Vagina (tissue), 2 donors: ENCODE results near the gene FAM98B.

Source experiments
- POLR2AphosphoS5 ChIP-seq, 2 donors: sonication (generic); formaldehyde crosslinking; IDR thresholded peaks; one replicate each; pipeline ENCODE4 v1.9.0; 2017; ENCODE audit warnings: antibody characterized with exemption in 2 of 2, mild to moderate bottlenecking in 2 of 2, low read depth in 1 of 2; ENCODE audit not compliant: insufficient read depth in 1 of 2
- TF ChIP-seq, protein P1 (sequence below), 3 experiments: fragments of 450-650 bp in 2 of 3; fragments of 200-600 bp in 1 of 3; sonication (generic) in 1 of 3; IDR thresholded peaks; one replicate each; pipeline ENCODE4 v1.5.1; 2017 to 2019; ENCODE audit warnings: antibody characterized with exemption in 3 of 3, mild to moderate bottlenecking in 2 of 3, moderate library complexity in 2 of 3

DNA sequence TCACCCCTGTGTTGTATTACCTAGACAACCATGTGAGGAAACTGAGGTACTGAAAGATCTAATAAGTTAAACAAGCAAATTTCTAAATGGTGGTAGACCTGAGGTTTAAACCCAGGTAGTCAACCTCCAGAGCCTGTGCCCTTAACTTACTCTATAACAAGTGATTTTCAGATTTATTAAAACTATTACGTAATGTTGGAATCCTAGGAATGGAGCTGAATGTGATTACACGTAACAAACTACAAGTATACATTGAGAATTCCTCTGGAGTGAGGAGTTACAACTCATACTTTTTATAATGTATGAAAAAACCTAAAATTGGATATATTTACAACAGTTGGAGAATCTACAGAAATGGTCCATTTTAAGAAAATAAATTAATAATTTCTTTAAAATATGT, 18.0 kb downstream of the FAM98B start:
- TF ChIP-seq, protein P1, sequence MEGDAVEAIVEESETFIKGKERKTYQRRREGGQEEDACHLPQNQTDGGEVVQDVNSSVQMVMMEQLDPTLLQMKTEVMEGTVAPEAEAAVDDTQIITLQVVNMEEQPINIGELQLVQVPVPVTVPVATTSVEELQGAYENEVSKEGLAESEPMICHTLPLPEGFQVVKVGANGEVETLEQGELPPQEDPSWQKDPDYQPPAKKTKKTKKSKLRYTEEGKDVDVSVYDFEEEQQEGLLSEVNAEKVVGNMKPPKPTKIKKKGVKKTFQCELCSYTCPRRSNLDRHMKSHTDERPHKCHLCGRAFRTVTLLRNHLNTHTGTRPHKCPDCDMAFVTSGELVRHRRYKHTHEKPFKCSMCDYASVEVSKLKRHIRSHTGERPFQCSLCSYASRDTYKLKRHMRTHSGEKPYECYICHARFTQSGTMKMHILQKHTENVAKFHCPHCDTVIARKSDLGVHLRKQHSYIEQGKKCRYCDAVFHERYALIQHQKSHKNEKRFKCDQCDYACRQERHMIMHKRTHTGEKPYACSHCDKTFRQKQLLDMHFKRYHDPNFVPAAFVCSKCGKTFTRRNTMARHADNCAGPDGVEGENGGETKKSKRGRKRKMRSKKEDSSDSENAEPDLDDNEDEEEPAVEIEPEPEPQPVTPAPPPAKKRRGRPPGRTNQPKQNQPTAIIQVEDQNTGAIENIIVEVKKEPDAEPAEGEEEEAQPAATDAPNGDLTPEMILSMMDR (IDR thresholded peaks at IDR 0.05): no peak
- no peak for TF ChIP-seq POLR2AphosphoS5 (IDR thresholded peaks at IDR 0.05; ENCODE audit: insufficient read depth in 1 of 2, low read depth in 1 of 2)
